Sigmoid colon (tissue), 7 donors: ENCODE results near the gene ST8SIA1. TPM values are rescaled to one million over a fixed set of nuclear protein-coding genes. Genes with fewer than 3 reads are reported as not detected.

ENCODE experiments used
- DNase-seq: peaks from one replicate; pipeline ENCODE4 v3.0.0-alpha.2; 2019
- H3K27ac ChIP-seq, 4 donors: fragments of 200-600 bp; sonication (generic); one replicate each; pipeline ENCODE4 v1.5.1; 2016 to 2019; ENCODE audit warnings: mild to moderate bottlenecking in 1 of 4
- H3K27me3 ChIP-seq, 3 donors: fragments of 200-600 bp; sonication (generic); one replicate each; pipeline ENCODE4 v1.5.1; 2019; ENCODE audit warnings: mild to moderate bottlenecking in 1 of 3
- H3K36me3 ChIP-seq, 4 donors: fragments of 200-600 bp; sonication (generic); one replicate each; pipeline ENCODE4 v1.5.1; 2016 to 2019
- H3K4me1 ChIP-seq, 4 donors: fragments of 200-600 bp; sonication (generic); one replicate each; pipeline ENCODE4 v1.5.1; 2017 to 2019
- H3K4me3 ChIP-seq, 4 donors: fragments of 200-600 bp; sonication (generic); one replicate each; pipeline ENCODE4 v1.5.1; 2017 to 2019; ENCODE audit warnings: mild to moderate bottlenecking in 2 of 4, moderate library complexity in 1 of 4
- H3K9me3 ChIP-seq, 4 donors: fragments of 200-600 bp in 3 of 4; sonication (generic) in 3 of 4; one replicate each; pipeline versions ENCODE4 v1.5.1 to v1.6.1; 2013 to 2019
- EP300 ChIP-seq, 4 donors: sonication (generic); formaldehyde crosslinking; IDR thresholded peaks; one replicate each; pipeline ENCODE4 v1.6.1; 2017; ENCODE audit warnings: antibody characterized with exemption in 4 of 4
- POLR2A ChIP-seq, 2 donors: fragments of 450-650 bp; IDR thresholded peaks; one replicate each; pipeline ENCODE4 v1.6.1; 2016; ENCODE audit warnings: antibody characterized with exemption in 2 of 2, mild to moderate bottlenecking in 2 of 2, moderate library complexity in 2 of 2
- POLR2AphosphoS5 ChIP-seq, 4 donors: sonication (generic); formaldehyde crosslinking; IDR thresholded peaks; one replicate each; pipeline ENCODE4 v1.6.1; 2017; ENCODE audit warnings: antibody characterized with exemption in 4 of 4
- WGBS, 2 donors: extraction: QIAGEN DNeasy Blood & Tissue Kit; methylation state at CpG; one replicate each; pipeline ENCODE4 v1.1.7; 2013; 5-methylcytosine and 5-hydroxymethylcytosine counted together
- intact Hi-C: fragments of 100-400 bp; cut with DNase I; formaldehyde crosslinking; loops from one replicate; pipeline ENCODE4 v1.15.1; 2023
- polyA plus RNA-seq, 3 donors: library from polyadenylated mRNA; stranded (reverse); fragments of 200-250 nt; gene quantifications; one replicate each; pipeline ENCODE4 v1.2.3, GENCODE V29; 2013
- total RNA-seq, 4 donors: library from RNA; depleted of rRNA; stranded (reverse); fragments of >200 nt; gene quantifications; one replicate each; pipeline ENCODE4 v1.1.0, GENCODE V29; 2016
- TF ChIP-seq, protein P1 (sequence below), 4 experiments: fragments of 450-650 bp in 3 of 4; fragments of 200-600 bp in 1 of 4; IDR thresholded peaks; one replicate each; pipeline ENCODE4 v1.5.1; 2016 to 2019; ENCODE audit warnings: antibody characterized with exemption in 4 of 4, mild to moderate bottlenecking in 3 of 4, moderate library complexity in 2 of 4
- donor health status: healthy with polysubstance abuse.
- donor health status: Bipolar disorder and iron deficiency.
- donor health status: healthy.

ST8SIA1 gene
- total and polyA plus RNA-seq, 7 donors = 1.2 to 57.3 (median 17.4) TPM

DNA sequence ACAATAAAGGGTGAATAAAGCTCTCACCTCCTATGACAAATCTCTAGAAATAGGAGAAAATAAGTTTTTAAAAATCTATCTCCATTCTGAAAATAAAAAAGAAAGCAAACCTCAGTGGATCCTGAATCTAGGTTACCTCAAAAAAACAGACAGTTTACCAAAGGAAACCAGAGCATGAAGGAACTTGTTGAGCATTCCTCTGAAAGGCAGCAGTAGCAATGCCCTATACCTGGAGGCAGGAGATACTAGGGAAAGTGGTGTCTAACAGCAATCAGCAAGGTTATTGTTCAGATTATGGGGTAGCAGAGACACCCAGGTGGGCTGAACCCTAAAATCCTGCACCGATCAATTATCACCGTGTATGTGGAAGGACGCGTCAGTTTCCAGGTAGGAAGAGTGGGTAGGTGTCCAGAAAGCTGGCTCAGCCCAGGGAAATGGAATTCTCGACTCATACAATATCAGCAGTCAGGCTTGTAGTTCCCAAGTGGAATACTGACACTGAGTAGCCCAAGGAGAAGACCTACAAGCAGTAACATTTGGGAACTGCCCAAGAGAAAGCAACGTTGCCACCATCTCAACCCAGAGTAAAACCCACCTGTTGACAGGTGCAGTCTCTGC, 128.3 kb downstream of the ST8SIA1 start:
- H3K4me1 ChIP-seq = no peaks in the 10 kb centered on the region
- no peak for DNase-seq
- TF ChIP-seq EP300 (IDR thresholded peaks at IDR 0.05) (no peak), POLR2A (IDR thresholded peaks at IDR 0.05) (no peak), POLR2AphosphoS5 (IDR thresholded peaks at IDR 0.05) (no peak)
- TF ChIP-seq, protein P1, sequence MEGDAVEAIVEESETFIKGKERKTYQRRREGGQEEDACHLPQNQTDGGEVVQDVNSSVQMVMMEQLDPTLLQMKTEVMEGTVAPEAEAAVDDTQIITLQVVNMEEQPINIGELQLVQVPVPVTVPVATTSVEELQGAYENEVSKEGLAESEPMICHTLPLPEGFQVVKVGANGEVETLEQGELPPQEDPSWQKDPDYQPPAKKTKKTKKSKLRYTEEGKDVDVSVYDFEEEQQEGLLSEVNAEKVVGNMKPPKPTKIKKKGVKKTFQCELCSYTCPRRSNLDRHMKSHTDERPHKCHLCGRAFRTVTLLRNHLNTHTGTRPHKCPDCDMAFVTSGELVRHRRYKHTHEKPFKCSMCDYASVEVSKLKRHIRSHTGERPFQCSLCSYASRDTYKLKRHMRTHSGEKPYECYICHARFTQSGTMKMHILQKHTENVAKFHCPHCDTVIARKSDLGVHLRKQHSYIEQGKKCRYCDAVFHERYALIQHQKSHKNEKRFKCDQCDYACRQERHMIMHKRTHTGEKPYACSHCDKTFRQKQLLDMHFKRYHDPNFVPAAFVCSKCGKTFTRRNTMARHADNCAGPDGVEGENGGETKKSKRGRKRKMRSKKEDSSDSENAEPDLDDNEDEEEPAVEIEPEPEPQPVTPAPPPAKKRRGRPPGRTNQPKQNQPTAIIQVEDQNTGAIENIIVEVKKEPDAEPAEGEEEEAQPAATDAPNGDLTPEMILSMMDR (IDR thresholded peaks at IDR 0.05) = no peak
- H3K27ac ChIP-seq = no peak overlapping the region
- H3K27me3 ChIP-seq = no peaks in the 10 kb centered on the region
- intact Hi-C loops = no loop called here
- peaks cover 0 to 6% (median 0%) of the 10 kb centered on the region in 4 donors for H3K36me3 ChIP-seq
- peaks cover 0 to 4% (median 0%) of the 10 kb centered on the region in 4 donors for H3K9me3 ChIP-seq
- WGBS, 2 donors = 92 to 93% methylated on average over 6 of the region's 6 CpGs
- no peak overlapping the region for H3K4me3 ChIP-seq

DNA sequence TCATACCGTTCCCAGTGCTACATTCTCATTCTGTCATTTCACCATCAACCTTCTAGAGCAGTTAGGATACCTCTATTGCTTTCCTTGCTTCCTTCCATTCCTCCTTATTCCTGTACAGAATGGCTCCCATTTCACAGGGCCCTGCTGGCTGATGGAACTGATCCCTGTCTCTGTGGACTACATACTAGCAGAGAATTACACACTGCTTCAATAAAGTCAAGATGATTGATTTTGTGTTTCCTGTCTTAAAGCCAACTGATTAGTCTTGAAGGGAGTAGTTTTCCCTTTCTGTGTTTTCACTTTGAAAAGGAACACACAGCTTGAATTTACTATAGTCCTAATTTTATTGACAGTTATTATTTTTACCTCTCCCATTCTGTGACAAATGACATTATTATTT, 130.1 kb downstream of the ST8SIA1 start:
- Histone ChIP-seq H3K4me3 (no peak overlapping the region), H3K27me3 (no peaks in the 10 kb centered on the region), H3K4me1 (no peaks in the 10 kb centered on the region), H3K9me3 (peaks cover 0 to 4% (median 0%) of the 10 kb centered on the region in 4 donors), H3K27ac (no peak overlapping the region), H3K36me3 (peaks cover 0 to 8% (median 0%) of the 10 kb centered on the region in 4 donors)
- no peak for DNase-seq
- WGBS, 2 donors = 85 to 90% methylated on average over 1 of the region's 1 CpG
- TF ChIP-seq EP300 (IDR thresholded peaks at IDR 0.05) (no peak), POLR2AphosphoS5 (IDR thresholded peaks at IDR 0.05) (no peak), POLR2A (IDR thresholded peaks at IDR 0.05) (no peak)
- TF ChIP-seq, protein P1 (IDR thresholded peaks at IDR 0.05) = no peak
- intact Hi-C loops = no loop called here

DNA sequence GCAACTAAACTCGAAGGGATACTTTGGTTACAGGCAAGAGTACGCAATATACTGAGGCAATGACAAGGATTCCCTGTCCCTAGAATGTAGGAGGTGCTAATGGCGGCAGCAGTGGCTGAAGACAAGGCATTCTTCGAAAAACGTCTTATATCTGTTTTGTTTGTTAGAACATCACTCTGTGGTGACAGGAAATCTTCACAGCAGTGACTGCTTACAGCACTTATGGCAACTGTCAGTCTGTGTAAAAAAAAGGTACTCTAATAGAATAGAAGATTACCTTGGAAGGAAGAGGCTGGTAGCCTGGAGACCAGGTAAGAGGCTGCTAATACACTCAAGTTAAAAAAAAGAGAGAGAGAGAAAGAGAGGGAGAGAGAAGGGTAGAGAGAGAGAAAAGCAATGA, 131.7 kb downstream of the ST8SIA1 start:
- intact Hi-C loops = no loop called here
- Histone ChIP-seq H3K4me3 (no peak overlapping the region), H3K36me3 (peaks cover 0 to 8% (median 0%) of the 10 kb centered on the region in 4 donors), H3K4me1 (no peaks in the 10 kb centered on the region), H3K9me3 (peaks cover 0 to 4% (median 0%) of the 10 kb centered on the region in 4 donors), H3K27ac (no peak overlapping the region), H3K27me3 (no peaks in the 10 kb centered on the region)
- DNase-seq = no peak
- WGBS, 2 donors = 87 to 89% methylated on average over 5 of the region's 5 CpGs
- no peak for TF ChIP-seq EP300 (IDR thresholded peaks at IDR 0.05)
- TF ChIP-seq, protein P1 (IDR thresholded peaks at IDR 0.05) = no peak

DNA sequence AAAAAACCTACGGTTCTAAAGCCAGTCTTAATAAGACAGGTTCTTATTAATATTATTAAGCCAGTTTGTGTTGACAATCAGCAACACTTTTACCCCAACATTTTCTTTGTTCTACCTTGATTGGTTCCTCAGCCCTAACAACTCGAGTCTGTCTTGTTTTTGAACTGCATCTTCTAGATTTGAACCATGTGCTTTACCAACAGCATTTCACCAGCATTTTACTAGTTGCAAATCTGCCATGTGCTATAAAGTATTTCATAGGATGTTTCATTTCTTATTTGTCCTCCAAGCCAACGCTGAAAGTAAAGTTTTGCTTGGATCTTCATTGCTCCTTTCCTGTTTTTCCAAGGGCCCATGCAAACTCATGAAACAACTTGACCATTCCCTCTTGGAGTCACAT, 133.4 kb downstream of the ST8SIA1 start:
- no peak overlapping the region for H3K4me3 ChIP-seq
- 79 to 87% methylated on average over 3 of the region's 3 CpGs for WGBS, 2 donors

More for the DNA sequence above, 133.4 kb downstream of the ST8SIA1 start:
- H3K9me3 ChIP-seq = peaks cover 0 to 4% (median 0%) of the 10 kb centered on the region in 4 donors
- no peak overlapping the region for H3K27ac ChIP-seq
- TF ChIP-seq POLR2A (IDR thresholded peaks at IDR 0.05) (no peak), POLR2AphosphoS5 (IDR thresholded peaks at IDR 0.05) (no peak), EP300 (IDR thresholded peaks at IDR 0.05) (no peak)
- TF ChIP-seq, protein P1 (IDR thresholded peaks at IDR 0.05) = no peak
- no peaks in the 10 kb centered on the region for H3K4me1 ChIP-seq
- peaks cover 0 to 8% (median 0%) of the 10 kb centered on the region in 4 donors for H3K36me3 ChIP-seq
- no peak for DNase-seq
- intact Hi-C loops = no loop called here
- no peaks in the 10 kb centered on the region for H3K27me3 ChIP-seq
